ENCODE results near the gene TMBIM6.

- TF ChIP-seq CTCF (IDR thresholded peaks at IDR 0.05; ENCODE audit: low read depth, low read length, poor library complexity, severe bottlenecking) (no peak), EZH2phosphoT487 (IDR thresholded peaks at IDR 0.05; ENCODE audit: borderline replicate concordance, low read length) (no peak)
Measured at GRCh38 chr12:49766115-49766455, 24.7 kb downstream of the TMBIM6 start.
